GM12872 (cell line): ENCODE data around the gene LSP1.

Experiments
- TF ChIP-seq, protein P1 (sequence below): IDR thresholded peaks from 3 replicates; pipeline ENCODE4 v1.5.1; 2011; ENCODE audit warnings: low read depth, mild to moderate bottlenecking, low read length, moderate library complexity; ENCODE audit not compliant: insufficient read depth

The LSP1 gene

DNA sequence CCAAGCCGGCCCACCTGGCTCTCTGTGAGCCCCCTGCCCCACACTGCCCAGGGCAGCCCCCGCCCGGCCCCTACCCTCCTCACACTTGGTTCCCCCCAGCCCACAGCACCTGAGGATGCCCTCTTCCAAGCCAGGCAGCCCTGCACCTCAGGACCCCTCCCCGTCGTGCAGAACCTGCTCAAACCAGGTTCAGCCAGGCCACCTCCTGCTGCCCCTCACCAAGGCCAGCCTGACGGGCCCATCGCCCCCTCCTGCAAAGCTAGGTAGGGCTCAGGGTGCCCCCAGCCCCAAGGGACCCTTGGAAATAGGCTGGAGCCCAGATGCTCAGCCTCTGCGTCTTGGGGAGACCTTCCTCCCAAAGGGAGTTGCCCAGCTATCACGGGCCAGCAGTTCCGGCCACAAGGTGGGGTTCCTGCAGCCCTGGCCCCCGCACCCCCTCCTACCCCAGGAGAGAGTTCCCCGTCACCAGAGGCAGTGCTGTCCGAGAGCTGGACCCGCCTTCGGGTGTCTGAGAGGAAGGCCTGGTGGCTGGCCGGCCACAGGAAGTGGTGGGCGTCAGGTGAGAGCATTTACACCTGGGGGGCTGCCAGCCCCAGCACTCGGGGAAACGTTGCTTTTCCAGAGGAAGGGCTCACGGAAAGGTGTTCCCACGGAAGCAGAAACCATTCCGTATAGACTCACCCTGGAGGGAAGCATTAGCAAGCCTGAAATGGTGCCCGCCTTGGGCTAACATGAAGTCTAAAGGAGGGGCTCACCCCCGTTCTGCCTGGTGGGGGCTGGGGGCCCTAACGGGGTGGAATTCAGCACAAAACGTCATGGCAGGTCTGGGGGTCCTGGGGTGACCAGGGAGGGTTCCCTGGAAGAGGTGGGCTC lies 21.3 kb upstream of the LSP1 start:
- TF ChIP-seq, protein P1, sequence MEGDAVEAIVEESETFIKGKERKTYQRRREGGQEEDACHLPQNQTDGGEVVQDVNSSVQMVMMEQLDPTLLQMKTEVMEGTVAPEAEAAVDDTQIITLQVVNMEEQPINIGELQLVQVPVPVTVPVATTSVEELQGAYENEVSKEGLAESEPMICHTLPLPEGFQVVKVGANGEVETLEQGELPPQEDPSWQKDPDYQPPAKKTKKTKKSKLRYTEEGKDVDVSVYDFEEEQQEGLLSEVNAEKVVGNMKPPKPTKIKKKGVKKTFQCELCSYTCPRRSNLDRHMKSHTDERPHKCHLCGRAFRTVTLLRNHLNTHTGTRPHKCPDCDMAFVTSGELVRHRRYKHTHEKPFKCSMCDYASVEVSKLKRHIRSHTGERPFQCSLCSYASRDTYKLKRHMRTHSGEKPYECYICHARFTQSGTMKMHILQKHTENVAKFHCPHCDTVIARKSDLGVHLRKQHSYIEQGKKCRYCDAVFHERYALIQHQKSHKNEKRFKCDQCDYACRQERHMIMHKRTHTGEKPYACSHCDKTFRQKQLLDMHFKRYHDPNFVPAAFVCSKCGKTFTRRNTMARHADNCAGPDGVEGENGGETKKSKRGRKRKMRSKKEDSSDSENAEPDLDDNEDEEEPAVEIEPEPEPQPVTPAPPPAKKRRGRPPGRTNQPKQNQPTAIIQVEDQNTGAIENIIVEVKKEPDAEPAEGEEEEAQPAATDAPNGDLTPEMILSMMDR: no peak

DNA sequence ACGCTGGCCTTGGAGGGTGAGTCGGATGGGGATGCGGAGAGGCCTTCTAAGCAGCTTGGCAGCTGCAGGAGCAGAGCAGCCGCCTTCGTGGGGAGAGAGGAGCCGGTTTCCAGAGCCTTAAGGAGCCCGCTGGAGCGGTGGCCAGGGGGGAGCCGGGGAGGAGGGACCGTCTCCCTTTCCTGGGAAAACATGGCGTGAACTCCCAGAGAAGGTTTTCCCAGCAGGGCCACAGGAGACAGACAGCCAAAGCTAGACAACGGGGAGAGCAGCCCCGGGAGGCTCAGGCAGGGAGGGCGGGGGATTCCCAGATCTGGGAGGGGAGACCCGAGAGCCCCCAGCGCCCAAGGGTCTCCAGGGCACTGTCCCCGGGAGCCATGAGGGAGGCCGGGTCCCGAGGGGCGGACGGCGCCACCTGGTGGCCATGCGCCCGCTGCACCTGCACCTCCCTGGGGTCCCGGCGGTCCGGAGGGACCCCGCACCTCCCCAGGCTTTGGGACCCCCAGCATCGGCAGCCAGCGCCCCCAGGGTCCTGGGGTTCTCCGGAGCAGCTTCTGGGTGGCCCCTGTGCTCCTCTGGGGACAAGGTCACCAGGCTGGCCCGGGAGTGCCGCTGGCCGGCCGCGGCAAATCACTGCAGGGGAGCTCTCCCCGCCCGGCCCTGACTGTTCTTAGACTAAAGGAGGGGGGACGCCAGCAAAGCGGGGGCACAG lies 20.5 kb upstream of the LSP1 start:
- TF ChIP-seq, protein P1: peak; percentile 89

DNA sequence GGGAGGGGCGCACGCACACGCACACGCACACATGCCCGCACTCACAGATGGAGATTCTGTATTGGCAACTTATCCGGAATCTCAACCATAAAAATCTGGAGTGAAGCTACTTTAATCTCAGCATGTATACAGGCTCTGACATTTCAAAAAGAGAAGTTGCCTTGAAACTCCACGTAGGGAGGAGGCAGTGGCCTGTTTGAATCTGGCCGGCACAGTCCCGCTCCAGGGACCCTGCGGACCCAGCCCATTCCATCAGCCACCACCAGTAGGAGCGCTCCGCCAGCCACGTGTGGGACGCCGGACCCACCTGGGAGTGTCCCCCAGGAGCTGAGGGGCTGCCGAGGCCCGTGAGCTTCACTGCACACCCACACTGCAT lies 20.0 kb upstream of the LSP1 start:
- TF ChIP-seq, protein P1: no peak

DNA sequence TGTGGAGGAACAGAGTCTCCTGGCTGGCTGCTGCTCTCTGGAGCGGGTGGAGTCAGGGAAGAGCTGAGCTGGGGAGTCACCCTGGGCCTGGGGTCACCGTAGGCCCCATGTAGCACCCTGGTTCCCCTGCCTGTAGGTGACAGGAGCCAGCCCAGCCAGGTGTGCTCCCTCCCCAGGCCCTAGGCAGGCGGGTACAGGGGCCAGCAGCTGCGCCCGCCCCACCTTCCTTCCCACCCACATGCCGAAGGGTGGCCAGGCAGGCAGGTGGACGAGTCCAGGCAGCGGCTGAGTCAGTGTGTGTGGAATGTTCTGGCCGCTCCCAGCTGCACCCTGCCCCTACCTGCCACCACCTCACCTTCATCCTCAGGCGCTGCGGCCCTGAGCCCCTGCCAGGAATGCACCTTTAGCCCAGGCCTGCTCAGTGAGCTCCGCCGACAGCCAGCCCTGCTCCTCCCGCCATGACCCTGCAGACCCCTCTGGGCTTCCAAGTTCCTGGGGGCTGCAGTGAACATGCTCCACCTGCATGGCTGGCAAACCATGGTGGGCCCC lies 18.7 kb upstream of the LSP1 start:
- TF ChIP-seq, protein P1: no peak

DNA sequence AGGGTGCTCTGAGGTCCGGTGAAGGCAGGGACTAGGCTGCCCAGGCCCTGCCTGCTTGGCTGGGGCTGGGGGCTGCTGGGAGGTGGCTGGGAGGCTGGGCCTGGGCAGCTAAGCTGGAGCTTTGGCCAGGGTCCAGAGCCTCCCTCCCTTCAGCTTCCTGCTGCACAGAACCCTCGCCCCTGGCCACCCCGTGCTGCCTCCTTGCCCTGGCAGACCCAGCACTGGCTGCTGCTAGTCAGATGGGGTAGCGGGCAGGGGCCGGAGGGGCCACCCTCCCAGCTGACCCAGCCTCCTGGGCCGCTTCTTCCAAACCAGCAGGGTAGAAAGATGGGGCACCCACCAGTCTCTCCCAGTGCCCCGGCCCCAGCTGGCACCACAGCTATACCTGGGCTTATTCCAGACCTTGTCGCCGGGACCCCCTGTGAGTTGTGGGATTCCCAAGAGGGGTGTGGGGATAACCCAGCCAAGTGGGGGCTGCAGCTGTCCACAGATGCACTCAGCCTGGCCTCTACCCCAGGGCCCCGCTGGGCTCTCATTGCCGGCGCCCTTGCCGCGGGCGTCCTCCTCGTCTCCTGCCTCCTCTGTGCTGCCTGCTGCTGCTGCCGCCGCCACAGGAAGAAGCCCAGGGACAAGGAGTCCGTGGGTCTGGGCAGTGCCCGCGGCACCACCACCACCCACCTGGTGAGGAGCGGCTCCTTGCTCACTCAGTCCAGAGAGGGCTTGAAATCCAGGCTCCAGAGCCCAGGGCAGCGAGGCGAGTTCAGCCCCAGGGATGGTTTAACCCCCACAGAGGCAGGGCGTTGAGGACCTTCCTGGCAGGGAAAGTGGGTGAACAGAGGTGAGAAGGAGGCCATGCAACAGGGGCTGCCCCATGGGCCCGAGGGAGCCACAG lies 17.9 kb upstream of the LSP1 start, which contains the start of gene SYT8:
Gene SYT8 (plus strand): TSS at position 212 of the 892 bp plus-strand sequence. CDS start 116 bp downstream, at position 328.
- TF ChIP-seq, protein P1: no peak

DNA sequence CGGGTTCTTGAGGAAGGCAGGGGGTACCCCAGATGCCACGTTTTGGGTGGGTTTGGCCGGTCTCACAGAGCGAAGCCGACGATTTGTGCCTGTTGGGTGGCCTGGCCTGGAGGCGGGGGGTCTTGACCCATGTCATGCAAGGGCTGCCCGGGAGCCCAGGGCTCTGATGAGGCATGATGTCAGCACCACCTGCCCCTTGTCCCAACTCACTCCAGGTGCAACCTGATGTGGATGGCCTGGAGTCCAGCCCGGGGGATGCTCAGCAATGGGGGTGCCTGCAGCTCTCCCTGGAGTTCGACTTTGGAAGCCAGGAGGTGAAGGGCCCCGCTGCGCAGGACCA lies 17.2 kb upstream of the LSP1 start:
- TF ChIP-seq, protein P1: no peak
